UCSD-AML1 (cell line): ENCODE data around the gene TBC1D30.

Experiments
- DNase-seq: peaks from one replicate; lab custom pipeline; 2025; ENCODE audit not compliant: unreplicated experiment; lab: John Stamatoyannopoulos, UW

The TBC1D30 gene

DNA sequence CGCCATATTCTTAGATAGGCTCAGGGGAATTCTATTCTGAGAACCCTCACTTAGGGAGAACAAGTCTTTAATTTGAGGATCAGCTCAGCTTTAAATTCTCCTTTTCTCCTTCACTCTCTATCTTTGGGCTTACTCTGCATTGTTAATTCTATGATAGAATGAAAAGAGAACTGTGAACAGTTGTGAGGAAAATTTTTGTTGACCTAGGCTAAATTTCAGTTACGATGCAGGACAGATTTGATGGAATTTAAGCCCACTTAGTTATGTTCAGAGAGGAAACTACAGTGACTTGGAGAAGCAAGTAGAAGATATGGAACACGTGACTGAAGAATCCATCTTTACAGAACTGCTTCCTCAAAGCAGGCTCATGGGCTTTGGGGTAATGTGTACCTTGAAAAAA lies 82.7 kb downstream of the TBC1D30 start:
- DNase-seq = no peak

DNA sequence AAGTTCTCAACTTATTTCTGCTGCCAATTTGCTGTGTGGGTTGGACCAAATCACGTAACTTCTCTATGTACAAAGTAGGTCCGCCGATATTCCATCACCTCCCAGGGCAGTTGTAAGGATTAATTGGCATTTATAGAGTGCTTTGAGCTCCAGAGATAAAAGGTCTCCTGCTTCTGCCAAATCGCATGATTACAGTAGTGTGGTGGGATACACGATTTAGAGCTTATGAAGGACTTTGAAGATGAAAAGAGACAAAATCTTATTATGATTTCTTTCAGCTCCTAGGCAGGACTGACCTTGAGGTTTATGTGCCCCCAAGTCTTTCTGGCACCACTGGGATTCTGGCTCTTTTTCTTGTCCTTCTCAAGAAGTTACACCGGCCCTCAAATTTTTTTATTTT lies 84.7 kb downstream of the TBC1D30 start:
- DNase-seq = no peak

DNA sequence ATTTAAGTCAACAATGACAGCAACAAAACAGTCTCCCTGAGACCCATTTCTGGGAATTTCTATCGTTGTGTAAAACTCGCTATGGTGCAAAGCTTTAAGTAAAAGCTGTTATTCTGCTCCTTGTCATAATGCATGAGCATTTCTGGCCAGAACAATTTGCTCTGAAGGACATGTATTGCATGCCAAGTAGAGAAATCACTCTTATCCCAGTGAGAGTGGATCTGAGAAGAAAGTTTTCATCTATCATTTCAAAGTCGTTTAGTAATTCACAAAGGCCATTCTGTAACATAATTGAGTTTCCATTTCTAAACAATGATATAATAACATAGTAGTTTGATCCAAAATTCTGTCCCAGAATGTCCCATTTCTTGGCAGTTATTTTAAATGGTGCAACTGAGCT lies 86.6 kb downstream of the TBC1D30 start:
- no peak for DNase-seq

DNA sequence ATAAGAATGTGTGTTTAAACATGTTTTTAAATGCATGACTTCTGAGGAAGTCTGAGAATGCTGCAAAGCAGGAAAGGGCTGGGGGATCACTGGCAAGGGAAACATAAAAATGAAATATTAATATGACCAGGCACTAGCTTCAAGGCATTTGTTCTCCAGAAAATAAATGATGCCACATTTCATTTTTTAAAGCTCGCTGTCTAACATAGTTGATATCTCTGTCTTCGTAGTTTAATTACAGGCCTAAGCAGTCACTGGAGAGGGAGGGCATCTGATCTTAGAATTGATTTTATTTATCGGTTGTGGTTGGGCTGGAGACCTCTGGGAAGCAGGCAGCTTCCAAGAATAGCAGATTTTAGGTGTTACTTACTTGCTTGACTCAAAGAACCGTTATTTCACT lies 87.5 kb downstream of the TBC1D30 start:
- DNase-seq = no peak

DNA sequence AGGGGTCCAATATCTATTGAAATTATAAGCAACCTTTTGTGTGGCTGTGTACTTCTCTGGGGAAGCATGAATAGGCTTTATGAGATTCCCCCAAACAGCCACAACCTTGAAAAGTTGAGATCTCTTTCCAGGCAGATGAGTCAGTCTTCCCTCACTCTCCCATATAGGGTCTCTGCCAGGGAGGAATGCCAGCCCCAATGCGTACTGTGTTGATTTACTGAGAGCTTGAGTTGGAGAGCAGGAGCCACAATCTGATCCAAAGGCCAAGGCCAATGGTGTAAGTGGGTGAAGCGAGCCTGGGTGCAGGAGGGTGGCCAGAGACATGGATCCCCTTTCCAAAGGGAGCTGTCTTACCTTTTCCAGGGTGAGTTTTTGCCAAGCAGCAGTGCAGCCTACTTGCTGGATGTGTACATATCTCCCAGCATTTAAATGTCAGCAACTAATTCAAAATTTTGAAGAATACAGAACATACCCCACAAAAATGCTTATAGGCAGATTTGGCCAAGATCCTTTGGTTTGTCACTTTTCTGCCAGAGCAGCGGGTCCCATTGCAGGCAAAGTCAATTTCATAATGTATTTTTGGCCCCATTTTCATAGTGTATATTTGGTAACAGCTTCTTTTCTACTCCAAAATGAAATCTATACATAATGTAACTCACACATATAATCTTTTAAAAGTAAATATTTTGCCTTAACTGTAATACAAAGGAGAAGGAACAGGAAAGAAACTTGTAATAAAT lies 88.2 kb downstream of the TBC1D30 start:
- no peak for DNase-seq

DNA sequence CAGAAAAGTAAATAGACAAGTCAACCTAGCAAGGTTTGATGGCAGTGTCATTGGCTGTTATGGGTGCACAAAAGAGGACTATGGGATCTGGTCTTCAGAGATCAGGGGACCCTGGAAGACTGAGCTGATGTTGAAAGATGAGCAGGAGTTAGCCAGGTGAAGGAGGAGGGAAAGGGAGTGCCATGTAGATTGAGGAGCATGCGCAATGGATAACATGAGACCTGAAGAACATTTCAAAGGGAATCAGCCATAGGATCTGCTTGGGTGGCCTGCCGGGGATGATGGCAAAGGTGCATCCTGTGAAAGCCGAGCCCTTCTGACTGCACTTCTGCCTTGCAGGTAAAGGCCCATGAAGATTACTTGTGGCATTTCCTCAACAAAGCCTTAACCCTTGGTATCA lies 90.8 kb downstream of the TBC1D30 start:
- no peak for DNase-seq

DNA sequence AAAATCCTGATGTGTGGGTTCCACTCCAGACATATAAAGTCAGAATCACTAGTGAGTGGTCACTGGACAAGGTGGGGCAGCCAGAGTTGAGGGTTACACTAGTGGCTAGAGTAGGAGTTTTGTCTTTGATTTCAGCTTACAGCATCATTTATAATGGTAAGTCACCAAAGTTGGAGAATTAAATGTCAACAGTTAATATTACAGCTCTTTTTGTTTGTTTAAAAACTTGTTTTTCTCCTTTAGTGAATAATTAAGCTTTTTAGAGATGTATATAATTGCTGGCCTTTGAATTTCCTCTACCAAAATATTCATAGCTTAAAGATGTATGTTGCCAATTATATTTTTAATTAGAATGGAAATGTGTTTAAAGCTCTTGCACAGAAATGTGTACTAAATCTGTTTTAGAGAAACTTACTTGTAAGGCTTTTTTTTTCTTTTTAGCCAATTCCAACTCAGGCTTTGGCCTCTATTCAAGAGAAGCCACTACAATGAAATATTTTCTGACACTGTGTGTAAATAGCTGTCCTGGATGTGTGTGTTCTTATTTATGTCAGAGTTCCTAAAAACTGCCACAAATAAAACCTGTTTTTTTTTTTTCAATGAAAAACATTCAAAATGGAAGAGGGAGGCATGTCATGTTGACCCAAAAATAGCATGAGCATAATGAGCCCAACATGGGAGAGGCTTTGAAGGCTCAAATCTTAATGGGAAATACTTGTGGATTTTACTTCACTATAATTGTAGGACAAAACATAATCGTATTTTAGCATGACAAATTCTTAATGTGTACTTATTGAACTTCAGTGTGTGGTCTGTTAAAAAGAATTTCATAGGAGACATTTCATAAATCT lies 92.2 kb downstream of the TBC1D30 start:
- DNase-seq = no peak

DNA sequence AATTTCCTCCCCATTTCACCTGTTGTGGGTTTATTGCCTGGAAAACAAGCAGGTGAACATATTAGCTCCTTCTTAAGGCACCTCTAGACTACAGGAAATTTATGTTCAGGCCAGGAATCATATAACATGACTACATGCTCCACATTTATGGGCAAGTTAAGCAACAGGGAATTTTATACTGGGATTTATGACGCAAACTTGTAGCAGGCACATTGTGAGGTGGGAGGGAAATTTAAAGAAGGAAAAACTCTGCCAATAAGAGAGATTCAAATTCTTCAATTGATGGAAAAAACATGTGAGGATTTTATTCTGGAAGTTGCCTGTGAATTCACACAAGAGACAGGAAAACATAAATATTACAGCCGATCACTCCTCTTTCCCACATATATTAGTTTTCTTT lies 93.9 kb downstream of the TBC1D30 start:
- no peak for DNase-seq

DNA sequence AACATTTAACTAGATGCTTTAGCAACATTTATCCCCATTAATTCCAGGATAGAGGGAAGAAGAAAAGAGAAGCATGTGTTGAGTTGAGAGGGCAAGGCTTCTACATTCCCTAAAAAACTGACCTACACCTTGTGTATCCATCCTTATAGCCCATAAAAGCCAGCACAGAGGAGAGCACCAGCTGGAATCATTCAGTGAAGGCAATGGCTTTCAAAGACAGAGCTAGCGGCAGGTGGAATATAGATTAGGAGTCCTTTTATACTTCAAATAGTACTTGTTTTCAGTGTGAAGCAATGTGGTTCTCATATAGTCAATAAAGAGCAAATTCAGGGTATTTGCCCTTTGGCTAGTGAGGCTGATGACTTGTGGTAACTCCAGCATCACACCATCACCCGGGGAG lies 94.4 kb downstream of the TBC1D30 start:
- DNase-seq = no peak

DNA sequence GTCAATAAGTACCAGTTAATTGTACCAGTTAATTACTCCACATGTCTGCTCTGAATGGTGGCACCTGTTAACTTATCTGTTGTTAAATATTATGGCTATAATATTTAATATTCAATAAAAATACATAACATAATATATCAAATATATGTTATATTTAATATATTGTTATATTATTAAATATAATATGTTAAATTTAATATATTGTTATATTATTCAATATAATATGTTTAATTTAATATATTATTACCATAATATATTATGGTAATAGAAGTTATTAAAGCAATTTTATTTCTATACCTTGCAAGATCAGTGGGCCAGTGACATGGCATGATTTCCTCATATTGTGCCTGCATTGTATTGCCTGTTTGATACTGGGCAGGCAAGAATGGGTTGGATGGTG lies 98.4 kb downstream of the TBC1D30 start:
- no peak for DNase-seq

DNA sequence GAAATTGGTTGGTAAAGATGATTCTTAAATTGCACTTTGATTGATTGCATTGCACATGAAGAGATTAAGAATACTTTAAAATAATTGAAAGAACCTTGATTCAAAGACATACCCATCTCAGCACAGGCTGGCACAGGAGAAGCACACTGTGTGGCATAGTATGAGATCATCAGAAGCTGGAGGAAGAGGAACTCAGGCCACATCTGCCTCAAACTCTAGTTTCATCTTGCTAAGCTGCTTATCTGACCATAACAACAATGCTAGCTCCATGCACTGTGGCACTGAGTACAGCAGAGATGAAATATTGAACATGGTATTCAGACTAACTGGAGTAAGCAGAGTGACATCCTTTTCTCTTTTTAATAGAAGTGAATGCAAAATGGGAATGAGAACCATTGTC lies 99.1 kb downstream of the TBC1D30 start:
- DNase-seq = no peak
